Measurements from ENCODE around the gene KEL. TPM values are rescaled to one million over a fixed set of nuclear protein-coding genes. Genes with fewer than 3 reads are reported as not detected.
"Not testable (repeated sequence)": the region's sequence is repeated elsewhere in the genome, so short reads cannot be mapped to it uniquely, and the experiment has no call there.

The KEL gene, protein sequence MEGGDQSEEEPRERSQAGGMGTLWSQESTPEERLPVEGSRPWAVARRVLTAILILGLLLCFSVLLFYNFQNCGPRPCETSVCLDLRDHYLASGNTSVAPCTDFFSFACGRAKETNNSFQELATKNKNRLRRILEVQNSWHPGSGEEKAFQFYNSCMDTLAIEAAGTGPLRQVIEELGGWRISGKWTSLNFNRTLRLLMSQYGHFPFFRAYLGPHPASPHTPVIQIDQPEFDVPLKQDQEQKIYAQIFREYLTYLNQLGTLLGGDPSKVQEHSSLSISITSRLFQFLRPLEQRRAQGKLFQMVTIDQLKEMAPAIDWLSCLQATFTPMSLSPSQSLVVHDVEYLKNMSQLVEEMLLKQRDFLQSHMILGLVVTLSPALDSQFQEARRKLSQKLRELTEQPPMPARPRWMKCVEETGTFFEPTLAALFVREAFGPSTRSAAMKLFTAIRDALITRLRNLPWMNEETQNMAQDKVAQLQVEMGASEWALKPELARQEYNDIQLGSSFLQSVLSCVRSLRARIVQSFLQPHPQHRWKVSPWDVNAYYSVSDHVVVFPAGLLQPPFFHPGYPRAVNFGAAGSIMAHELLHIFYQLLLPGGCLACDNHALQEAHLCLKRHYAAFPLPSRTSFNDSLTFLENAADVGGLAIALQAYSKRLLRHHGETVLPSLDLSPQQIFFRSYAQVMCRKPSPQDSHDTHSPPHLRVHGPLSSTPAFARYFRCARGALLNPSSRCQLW
- total RNA-seq (2014; rRNA removed; shearing (Covaris generic)): 0.13 TPM in 1 of 2 replicates, not detected in the other

- DNase-seq (ENCODE audit: low spot score): no peak
Observed at GRCh38 chr7:142961973-142962926, at the start of gene KEL. KEL (minus strand) TSS chr7:142962363; CDS start chr7:142962206, 157 bp downstream.

GRCh38 chr7:143008007-143008901, 46.1 kb upstream of the KEL start:
- DNase-seq (ENCODE audit: low spot score): peak; percentile 92

DNA sequence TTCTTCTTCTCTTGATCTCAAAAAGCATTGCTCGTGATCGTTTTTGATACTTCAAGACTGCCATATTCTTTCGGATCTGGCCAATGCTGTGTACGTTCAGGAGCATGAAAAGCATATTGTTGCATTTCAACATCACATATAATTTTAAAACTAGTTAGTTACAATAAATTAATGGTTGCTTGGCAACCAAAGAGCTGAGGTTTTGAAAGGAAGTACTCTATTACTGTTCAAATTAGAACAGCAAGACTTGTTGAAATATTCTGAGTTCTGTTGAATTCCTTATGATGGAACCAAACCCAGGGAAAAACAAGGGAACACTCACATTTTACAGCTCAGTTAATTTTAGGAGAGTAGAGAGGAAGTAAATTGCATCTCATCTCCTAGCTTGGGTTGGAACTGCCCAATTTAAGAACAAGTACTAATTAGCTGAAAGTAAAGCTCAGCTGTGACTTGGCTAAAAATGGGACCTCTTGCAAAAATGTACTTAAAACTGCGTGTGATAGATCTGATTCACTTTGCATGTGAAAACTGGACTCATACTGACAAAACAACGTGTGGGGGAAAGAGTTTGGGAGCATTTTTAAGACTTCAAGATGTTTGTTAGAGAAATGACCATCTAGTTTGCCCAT, 43.6 kb upstream of the KEL start:
- DNase-seq (ENCODE audit: low spot score): no peak

DNA sequence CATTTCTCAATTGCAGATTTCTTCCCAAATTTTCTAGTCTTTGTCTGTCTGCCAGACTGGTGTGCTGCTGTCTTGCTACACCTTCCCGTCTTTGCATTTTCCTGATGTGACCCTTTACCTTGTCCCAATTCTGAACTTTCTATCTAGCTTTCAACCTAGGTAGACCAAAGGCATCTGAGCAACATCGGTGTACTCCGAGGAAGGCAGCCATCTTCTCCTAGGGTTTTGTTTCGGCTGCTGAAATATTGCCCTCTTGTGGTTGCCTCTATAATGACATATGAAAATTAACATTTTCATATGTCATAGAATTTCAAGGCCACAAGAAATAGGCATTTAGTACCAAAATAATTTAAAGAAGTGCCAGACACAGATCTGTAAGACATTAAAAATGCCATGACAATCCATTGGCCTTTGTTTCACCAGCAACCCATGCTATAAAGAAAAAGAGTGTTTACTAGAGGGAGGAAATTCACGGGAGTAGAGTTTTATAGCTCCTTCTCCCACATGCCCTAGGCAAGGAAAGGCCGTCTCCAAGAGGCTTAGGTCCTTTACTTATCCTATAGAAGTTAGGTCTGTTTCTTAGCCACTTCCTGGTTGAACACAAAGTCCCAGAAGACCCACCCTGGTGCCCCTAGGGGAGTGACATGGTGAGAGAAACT, 41.4 kb upstream of the KEL start:
- DNase-seq (ENCODE audit: low spot score): peak; percentile 73

GRCh38 chr7:143002898-143003297, 40.7 kb upstream of the KEL start:
- DNase-seq (ENCODE audit: low spot score): no peak

DNA sequence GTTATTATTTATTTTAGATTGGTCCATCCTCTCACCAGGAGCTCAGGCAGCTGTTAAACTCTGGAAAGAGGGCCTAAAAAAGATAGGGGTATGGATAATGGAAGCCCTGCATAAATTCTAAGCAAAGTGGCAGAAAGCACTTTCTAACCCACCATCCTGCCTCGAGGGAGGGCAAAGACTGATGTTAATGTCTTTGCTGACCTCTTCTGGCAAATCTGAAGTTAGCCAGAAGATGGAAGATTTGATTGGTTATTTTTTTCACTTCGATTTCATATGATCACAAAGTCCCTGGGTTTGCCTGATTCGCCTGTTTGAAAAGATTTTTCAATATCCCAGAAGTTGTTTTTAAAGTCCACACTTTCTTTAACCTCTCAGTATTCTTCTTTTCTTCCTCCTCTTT, 39.9 kb upstream of the KEL start:
- peak; percentile 55 for DNase-seq (ENCODE audit: low spot score)

- no peak for DNase-seq (ENCODE audit: low spot score)
Observed at GRCh38 chr7:143000648-143001047, 38.5 kb upstream of the KEL start.

DNA sequence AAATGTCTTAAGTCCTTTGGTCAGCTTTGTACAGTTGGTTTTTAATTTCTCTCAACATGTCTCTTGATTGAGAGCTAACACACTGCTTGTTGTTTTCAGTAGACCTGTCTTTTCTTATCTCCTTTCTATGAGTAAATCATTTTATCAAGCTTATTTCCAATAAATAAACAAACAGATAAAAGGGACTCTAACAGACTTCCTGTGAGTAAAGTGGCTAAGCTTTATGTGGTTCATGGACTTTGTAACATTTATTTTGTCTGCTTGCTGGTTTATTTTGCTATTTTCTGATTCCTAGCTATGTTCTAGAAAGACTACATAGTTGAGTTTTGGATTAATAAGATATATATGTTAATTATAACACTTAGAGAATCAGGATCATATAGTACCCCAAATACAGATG, 37.6 kb upstream of the KEL start:
- no peak for DNase-seq (ENCODE audit: low spot score)

- no peak for DNase-seq (ENCODE audit: low spot score)
Observed at GRCh38 chr7:142998966-142999365, 36.8 kb upstream of the KEL start.

DNA sequence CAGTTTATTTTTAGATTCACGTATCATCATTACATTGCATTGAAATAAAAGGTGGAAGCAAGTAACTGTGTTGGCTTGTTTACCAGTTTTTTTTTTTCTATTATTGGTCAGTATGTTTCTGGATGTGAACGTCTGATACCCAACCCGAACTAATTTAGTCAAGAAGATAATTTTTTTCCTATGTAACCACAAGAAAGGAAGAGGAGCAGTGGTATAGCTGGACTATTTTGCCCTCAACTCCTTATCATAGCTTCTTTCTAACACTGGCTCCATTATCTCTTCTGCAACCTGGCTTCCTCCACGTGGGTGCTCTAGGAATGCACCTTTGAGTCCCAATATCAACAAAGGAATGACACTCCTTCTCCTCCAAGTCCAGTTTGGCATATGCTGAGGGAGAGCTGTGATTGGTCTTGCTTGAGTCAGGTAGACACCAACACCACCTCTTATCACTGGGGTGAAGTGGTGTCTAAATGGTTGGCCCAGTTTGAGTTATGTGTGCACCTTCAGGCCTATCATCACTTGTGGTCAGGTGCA, 35.4 kb upstream of the KEL start:
- no peak for DNase-seq (ENCODE audit: low spot score)

GRCh38 chr7:142992427-142992826, 30.3 kb upstream of the KEL start:
- DNase-seq (ENCODE audit: low spot score): no peak

GRCh38 chr7:142984297-142984696, 22.1 kb upstream of the KEL start:
- DNase-seq (ENCODE audit: low spot score): no peak

DNA sequence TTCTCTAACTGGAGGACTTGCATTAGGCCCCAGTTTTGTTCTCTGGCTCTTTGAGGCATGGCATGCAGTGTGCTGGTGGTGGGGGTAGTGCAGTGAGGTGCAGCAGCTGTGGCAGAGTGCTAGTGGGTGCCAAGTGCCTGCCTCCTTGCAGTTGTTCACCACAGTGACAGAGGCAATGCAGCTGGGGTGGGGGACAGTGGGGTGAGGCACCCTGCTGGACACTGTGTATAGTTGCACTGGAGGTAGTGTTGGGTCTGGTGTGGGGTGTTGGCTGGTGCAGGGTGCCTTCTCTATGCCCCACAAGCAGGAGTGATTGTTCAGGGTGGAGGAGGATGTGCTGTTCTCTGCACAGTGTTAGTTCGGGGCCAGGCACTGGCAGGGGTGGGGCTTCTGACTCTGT, 21.7 kb upstream of the KEL start:
- DNase-seq (ENCODE audit: low spot score): peak; percentile 30

DNA sequence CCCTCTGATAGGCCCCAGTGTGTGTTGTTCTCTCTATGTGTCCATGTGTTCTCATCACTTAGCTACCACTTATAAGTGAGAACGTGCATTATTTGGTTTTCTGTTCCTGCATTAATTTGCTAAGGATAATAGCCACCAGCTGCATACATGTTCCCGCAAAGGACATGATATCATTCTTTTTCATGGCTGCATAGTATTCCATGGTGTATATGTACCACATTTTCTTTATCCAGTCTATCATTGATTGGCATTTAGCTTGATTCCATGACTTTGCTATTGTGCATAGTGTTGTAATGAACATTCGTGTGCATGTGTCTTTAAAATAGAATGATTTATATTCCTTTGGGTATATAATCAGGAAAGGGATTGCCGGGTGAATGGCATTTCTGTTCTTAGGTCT, 16.2 kb upstream of the KEL start:
- DNase-seq (ENCODE audit: low spot score): not testable (repeated sequence)

DNA sequence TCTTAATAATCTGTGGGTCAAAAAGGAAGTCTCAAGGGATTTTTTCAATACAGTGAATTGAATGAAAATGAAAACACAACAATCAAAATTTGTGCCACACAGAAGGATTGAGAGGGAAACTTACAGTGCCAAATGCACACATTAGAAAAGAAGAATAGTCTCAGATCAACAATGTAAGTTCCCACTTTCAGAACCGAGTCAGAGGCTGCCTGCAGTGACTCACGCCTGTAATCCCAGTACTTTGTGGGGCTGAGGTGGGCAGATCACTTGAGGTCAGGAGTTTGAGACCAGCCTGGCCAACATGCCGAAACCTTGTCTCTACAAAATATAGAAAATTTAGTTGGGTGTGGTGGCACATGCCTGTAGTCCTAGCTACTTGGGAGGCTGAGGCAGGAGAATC, 12.5 kb upstream of the KEL start:
- DNase-seq (ENCODE audit: low spot score): no peak

- DNase-seq (ENCODE audit: low spot score): no peak
Observed at GRCh38 chr7:142969183-142969582, 7.0 kb upstream of the KEL start.

GRCh38 chr7:142968229-142968628, 6.1 kb upstream of the KEL start:
- DNase-seq (ENCODE audit: low spot score): no peak

GRCh38 chr7:142964502-142965246, 2.5 kb upstream of the KEL start:
- DNase-seq (ENCODE audit: low spot score): no peak

- DNase-seq (ENCODE audit: low spot score): no peak
Observed at GRCh38 chr7:142963993-142964392, 1.8 kb upstream of the KEL start.

All from HT-29 (cell line).